Neural crest cell (in vitro differentiated cells): ENCODE results near the gene RPTOR. TPM values are rescaled to one million over a fixed set of nuclear protein-coding genes. Genes with fewer than 3 reads are reported as not detected.
"Not testable (repeated sequence)": the region's sequence is repeated elsewhere in the genome, so short reads cannot be mapped to it uniquely, and the experiment has no call there.

Experiments used
- DNase-seq: peaks from one replicate; pipeline ENCODE4 v3.0.0; 2021; ENCODE audit warnings: low read depth, mixed read lengths, low spot score
- H3K27ac Mint-ChIP-seq: one replicate; pipeline ENCODE4 v1.8.0; 2021; ENCODE audit warnings: mild to moderate bottlenecking, mixed read lengths; ENCODE audit not compliant: unreplicated experiment
- H3K27me3 Mint-ChIP-seq: 2 replicates; pipeline ENCODE4 v1.8.0; 2021; ENCODE audit warnings: low read depth, mild to moderate bottlenecking, mixed read lengths
- H3K36me3 Mint-ChIP-seq: 2 replicates; pipeline ENCODE4 v1.8.0; 2021; ENCODE audit warnings: low read depth, mild to moderate bottlenecking, mixed read lengths
- H3K4me1 Mint-ChIP-seq: 2 replicates; pipeline ENCODE4 v1.8.0; 2021; ENCODE audit warnings: mixed read lengths
- H3K4me3 Mint-ChIP-seq: one replicate; pipeline ENCODE4 v1.8.0; 2021; ENCODE audit warnings: mild to moderate bottlenecking, mixed read lengths
- H3K9me3 Mint-ChIP-seq: 2 replicates; pipeline ENCODE4 v1.8.0; 2021; ENCODE audit warnings: mixed read lengths
- CTCF ChIP-seq: fragments of 200-600 bp; sonication (generic); conservative IDR thresholded peaks from 2 replicates; pipeline ENCODE4 v1.5.0; 2021; ENCODE audit warnings: antibody characterized with exemption, mild to moderate bottlenecking
- total RNA-seq: library from RNA; stranded (reverse); gene quantifications from 2 replicates; pipeline ENCODE4 v1.2.1, GENCODE V29; 2021

RPTOR gene
- total RNA-seq, 1 donor from 2014 or later: 41.1 TPM

- Mint-ChIP-seq H3K9me3 (no peaks in the 10 kb centered on the region), H3K4me1 (peaks cover 19% of the 10 kb centered on the region), H3K27me3 (no peaks in the 10 kb centered on the region), H3K36me3 (no peaks in the 10 kb centered on the region), H3K4me3 (no peak overlapping the region), H3K27ac (no peak overlapping the region)
- DNase-seq: no peak
- TF ChIP-seq CTCF: no peak
These were observed 25.3 kb downstream of the RPTOR start for GRCh38 chr17:80569924-80570323.

GRCh38 chr17:80573701-80574100 lies 29.1 kb downstream of the RPTOR start:
- no peak for DNase-seq
- Mint-ChIP-seq H3K4me3 (no peak overlapping the region), H3K36me3 (no peaks in the 10 kb centered on the region), H3K9me3 (no peaks in the 10 kb centered on the region), H3K4me1 (peaks cover 11% of the 10 kb centered on the region), H3K27me3 (no peaks in the 10 kb centered on the region), H3K27ac (peak overlapping the region; percentile 54)
- TF ChIP-seq CTCF: no peak

GRCh38 chr17:80574496-80574895 lies 29.9 kb downstream of the RPTOR start:
- H3K36me3 Mint-ChIP-seq: no peaks in the 10 kb centered on the region
- no peaks in the 10 kb centered on the region for H3K27me3 Mint-ChIP-seq
- H3K27ac Mint-ChIP-seq: no peak overlapping the region
- H3K4me3 Mint-ChIP-seq: no peak overlapping the region
- no peaks in the 10 kb centered on the region for H3K9me3 Mint-ChIP-seq
- no peak for DNase-seq
- TF ChIP-seq CTCF: no peak
- H3K4me1 Mint-ChIP-seq: peaks cover 11% of the 10 kb centered on the region

GRCh38 chr17:80575057-80575875 lies 30.6 kb downstream of the RPTOR start:
- H3K4me3 Mint-ChIP-seq: no peak overlapping the region
- no peaks in the 10 kb centered on the region for H3K27me3 Mint-ChIP-seq
- DNase-seq: peak; percentile 98

GRCh38 chr17:80577876-80578570 lies 33.4 kb downstream of the RPTOR start:
- H3K27ac Mint-ChIP-seq: no peak overlapping the region
- H3K4me1 Mint-ChIP-seq: peaks cover 9% of the 10 kb centered on the region
- no peaks in the 10 kb centered on the region for H3K9me3 Mint-ChIP-seq
- H3K36me3 Mint-ChIP-seq: peaks cover 2% of the 10 kb centered on the region
- H3K4me3 Mint-ChIP-seq: no peak overlapping the region
- DNase-seq: no peak
- no peak for TF ChIP-seq CTCF
- H3K27me3 Mint-ChIP-seq: no peaks in the 10 kb centered on the region

More at GRCh38 chr17:80575057-80575875, 30.6 kb downstream of the RPTOR start:
- no peaks in the 10 kb centered on the region for H3K9me3 Mint-ChIP-seq
- TF ChIP-seq CTCF: peak; percentile 100
- peaks cover 6% of the 10 kb centered on the region for H3K4me1 Mint-ChIP-seq
- H3K27ac Mint-ChIP-seq: no peak overlapping the region
- H3K36me3 Mint-ChIP-seq: no peaks in the 10 kb centered on the region

- DNase-seq, H3K4me3 Mint-ChIP-seq, H3K27me3 Mint-ChIP-seq, H3K27ac Mint-ChIP-seq, H3K9me3 Mint-ChIP-seq, H3K36me3 Mint-ChIP-seq: not testable (repeated sequence)
- peaks cover 11% of the 10 kb centered on the region for H3K4me1 Mint-ChIP-seq
These were observed 34.2 kb downstream of the RPTOR start for GRCh38 chr17:80578668-80579388.
